ENCODE measurements around the gene UBE2I.
"Not testable (repeated sequence)": the region's sequence is repeated elsewhere in the genome, so short reads cannot be mapped to it uniquely, and the experiment has no call there.

The UBE2I gene

GRCh38 chr16:1314399-1315068 lies 5.1 kb downstream of the UBE2I start:
- DNase-seq, result no peak

- no peak for DNase-seq
These were observed 5.9 kb downstream of the UBE2I start for GRCh38 chr16:1315081-1316032.

- no peak for DNase-seq
These were observed 6.6 kb downstream of the UBE2I start for GRCh38 chr16:1316033-1316405.

- DNase-seq, result no peak
These were observed 8.2 kb downstream of the UBE2I start for GRCh38 chr16:1317479-1318267.

- no peak for DNase-seq
These were observed 8.8 kb downstream of the UBE2I start for GRCh38 chr16:1318268-1318545.

GRCh38 chr16:1319041-1319440 lies 9.6 kb downstream of the UBE2I start:
- no peak for DNase-seq

- DNase-seq, result no peak
These were observed 10.7 kb downstream of the UBE2I start for GRCh38 chr16:1320097-1320496.

GRCh38 chr16:1320658-1321240 lies 11.3 kb downstream of the UBE2I start:
- DNase-seq, result no peak

GRCh38 chr16:1322407-1322806 lies 13.0 kb downstream of the UBE2I start:
- DNase-seq, result no peak

- DNase-seq, result no peak
These were observed 14.1 kb downstream of the UBE2I start for GRCh38 chr16:1323296-1324239.

- no peak for DNase-seq
These were observed 14.9 kb downstream of the UBE2I start for GRCh38 chr16:1324286-1324826.

- DNase-seq, result no peak
These were observed 15.8 kb downstream of the UBE2I start for GRCh38 chr16:1325261-1325660.

GRCh38 chr16:1325673-1326371 lies 16.4 kb downstream of the UBE2I start:
- no peak for DNase-seq

- DNase-seq, result no peak
These were observed 17.0 kb downstream of the UBE2I start for GRCh38 chr16:1326391-1326790.

GRCh38 chr16:1326946-1327618 lies 17.6 kb downstream of the UBE2I start:
- no peak for DNase-seq

GRCh38 chr16:1327619-1327947 lies 18.1 kb downstream of the UBE2I start:
- DNase-seq, result no peak

- DNase-seq, result not testable (repeated sequence)
These were observed 18.7 kb downstream of the UBE2I start for GRCh38 chr16:1328136-1328535.

- not testable (repeated sequence) for DNase-seq
These were observed 19.5 kb downstream of the UBE2I start for GRCh38 chr16:1328961-1329360.

- no peak for DNase-seq
These were observed 21.0 kb downstream of the UBE2I start for GRCh38 chr16:1330260-1330914.
